HG03378 (cell line): ENCODE results near the gene MAS1L.

ENCODE experiments used
- ATAC-seq: cut with Tn5 transposase; IDR thresholded peaks from one replicate; pipeline ENCODE4 v1.9.1; 2021; ENCODE audit warnings: mild to moderate bottlenecking, moderate library complexity; ENCODE audit not compliant: unreplicated experiment

MAS1L gene

DNA sequence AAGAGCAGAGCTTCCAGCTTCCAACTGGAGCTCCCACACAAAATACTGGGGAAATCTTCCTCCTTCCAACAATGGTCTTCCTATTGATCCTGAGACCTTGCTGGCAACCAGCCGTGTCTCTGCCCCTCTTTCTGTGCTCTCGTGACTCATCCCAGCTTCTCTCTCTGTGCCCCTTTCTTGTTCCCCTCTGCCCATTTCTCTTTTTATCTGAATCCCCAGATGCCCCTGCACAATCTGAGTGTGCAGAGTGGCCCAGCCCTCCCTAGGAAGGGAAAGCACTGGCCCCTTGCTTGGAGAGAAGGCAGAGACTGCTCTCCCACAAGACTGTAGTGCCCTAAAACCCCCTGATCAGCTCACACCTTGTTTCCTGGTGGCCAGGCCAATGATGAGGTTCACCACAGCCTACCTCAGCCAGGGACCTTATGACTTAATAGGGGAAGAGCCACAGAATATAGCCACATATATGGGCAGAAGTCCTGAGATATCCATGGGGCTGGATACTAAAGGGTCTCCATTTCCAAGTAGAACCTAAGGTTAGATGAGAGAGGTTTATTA, 23.1 kb upstream of the MAS1L start:
- ATAC-seq = no peak

DNA sequence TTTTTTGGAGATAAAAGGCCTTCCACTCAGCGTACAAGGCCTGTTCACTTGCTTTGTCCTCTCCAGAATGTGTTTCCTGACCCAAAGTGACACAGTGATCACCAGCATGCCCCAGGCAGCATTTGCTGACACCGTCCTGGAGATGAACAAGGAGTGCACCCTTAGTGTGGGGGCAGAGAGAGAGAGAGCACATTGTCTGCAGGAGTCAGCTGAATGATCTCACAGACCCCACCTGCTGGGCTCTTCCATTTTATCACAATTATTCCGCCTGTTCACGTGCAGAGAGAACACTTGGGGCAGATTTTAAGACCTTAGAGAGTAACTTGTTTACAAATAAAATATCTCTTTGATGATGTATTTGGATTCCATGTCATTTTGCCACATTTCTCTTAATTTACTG, 22.4 kb upstream of the MAS1L start:
- ATAC-seq = no peak

DNA sequence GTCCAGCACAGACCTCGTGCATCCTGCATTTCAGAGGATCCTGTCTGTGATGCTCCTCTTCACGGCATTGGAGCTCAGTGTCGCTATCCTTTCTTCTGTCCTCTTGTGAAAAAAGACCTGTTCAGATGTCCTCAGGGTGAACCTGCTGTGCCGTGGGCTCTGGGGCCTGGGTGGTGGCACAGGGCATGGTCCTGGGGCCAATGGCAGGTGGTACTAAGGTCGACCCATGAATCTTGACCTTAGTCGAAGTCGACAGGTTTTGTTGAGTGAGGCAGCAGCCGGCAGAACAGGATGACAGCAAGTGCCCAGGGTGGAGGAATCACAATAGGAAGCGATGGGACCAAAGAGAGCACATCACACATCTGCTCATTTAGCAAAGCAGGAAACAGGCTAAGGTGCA, 22.0 kb upstream of the MAS1L start:
- ATAC-seq = no peak

DNA sequence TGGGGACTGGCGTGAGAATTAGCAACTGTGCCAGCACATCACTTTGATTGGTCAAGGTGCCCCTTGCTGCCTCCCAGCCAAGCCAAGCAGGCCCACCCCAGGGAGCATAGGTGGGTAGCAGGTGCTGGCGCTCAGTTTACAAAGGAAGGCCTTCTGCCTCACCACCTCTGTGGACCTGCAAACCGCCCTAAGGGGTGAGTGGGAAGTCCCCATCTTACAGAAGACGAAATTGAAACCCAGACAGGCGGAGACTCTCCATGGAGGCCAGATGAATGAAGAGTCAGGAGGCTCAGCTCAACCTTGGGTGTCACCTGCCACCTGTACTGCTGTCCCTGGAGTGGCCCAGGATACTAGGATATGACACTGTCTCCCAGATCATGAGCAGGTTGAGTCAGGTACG, 21.5 kb upstream of the MAS1L start:
- ATAC-seq = peak; percentile 75

DNA sequence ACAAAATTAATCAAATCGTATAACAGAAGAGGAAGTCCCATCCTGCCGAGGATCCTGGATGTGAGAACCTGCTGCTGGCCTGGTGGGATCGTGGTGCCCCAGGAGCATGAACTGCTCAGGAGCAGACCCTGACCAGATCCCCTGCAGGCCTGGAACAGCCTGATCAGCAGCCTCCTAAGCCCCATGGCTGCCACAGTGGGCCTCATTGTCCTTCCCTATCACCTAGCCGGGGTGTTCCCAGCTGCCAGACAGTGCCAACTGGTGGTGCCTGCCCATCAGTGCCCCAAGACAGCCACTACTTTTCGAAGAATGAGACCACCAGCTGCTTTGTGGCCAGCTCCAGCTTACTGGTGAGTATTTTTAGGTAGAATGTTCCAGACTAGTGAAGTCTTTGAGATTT, 19.6 kb upstream of the MAS1L start:
- no peak for ATAC-seq

DNA sequence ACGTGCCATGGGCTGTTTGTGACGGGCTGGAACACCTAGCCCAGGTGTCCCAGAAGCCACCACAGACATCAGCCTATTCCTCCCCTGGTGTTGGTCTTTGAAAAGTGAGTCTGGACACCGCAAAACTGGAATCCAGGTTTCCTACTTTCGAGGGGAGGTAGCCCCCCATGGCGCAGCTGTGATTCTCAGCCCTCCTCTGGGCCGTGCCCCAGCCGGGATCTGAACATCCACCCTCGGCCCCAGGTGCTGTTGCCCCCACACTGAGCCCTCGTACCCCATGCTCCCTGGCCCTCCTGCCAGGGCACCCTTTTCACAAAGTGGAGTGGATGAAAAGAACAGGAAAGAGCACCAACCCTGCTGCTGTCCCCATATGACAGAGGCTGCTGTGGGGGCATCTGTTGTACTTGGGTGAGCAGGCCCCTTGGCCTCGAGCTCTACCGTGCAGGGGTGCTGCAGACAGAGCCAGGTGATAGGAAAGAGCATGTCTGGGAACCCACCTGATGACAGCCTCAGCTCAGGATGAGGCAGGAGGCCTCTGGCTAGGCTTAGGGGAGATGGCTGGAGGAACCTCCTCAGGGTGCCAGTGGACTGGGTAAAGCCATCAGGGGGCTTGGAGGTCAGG, 18.8 kb upstream of the MAS1L start:
- ATAC-seq = no peak

DNA sequence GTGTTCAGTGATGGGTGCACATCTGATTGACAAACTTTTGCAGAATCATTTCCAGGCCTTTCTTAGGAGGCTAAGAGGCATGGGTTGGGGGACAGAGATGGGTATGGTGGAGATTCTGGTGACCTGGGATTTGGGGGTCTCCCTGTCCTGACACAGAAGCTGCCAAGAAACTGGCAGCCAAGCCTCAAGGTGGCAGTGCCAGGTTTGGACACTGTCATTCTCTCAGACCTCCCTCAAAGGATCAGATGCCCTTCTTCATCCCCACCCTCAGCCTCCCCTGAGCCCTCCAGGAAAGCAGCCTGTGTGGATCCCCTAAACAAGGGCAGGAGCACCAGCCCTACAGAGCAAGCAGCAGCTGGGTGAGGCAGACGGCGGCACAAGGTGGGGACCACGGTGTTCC, 18.1 kb upstream of the MAS1L start:
- ATAC-seq = no peak

DNA sequence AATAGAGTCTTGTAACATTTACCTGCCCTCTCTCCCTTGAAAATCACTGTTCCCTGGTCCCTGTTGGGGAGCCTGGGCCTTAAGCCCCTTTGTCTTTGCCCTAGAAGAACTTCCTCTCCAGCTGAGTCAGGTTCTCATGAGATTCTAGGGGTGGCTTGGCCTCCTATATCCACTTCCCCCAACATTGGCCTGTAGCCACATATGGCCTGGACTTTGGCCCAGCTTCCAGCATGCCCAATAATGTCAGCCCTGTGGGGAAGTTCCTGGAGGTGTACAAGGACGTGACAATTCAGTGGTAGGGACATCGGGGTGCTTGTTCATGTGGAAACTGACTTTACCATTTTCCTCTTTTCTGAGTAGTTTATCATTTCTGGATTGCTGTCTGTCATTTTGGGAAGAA, 17.2 kb upstream of the MAS1L start:
- ATAC-seq = no peak

DNA sequence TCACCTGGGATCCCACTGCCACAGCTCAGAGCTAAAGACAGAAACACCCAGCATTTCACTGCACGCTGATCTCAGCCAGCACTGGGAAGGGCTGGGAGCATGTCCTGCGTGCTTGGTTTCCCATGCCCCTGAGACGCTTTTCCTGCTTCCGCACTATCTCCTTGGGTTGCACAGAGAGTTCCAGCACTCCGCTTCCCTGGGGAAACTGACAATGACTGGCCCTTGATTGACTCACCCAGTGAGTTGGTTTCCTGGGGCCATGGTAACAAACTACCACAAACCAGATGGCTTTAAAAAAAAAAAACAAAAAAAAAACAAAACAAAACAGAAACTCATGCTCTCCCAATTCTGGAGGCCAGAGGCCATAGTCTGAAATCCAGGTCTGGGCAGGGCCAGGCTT, 14.8 kb upstream of the MAS1L start:
- ATAC-seq = no peak

DNA sequence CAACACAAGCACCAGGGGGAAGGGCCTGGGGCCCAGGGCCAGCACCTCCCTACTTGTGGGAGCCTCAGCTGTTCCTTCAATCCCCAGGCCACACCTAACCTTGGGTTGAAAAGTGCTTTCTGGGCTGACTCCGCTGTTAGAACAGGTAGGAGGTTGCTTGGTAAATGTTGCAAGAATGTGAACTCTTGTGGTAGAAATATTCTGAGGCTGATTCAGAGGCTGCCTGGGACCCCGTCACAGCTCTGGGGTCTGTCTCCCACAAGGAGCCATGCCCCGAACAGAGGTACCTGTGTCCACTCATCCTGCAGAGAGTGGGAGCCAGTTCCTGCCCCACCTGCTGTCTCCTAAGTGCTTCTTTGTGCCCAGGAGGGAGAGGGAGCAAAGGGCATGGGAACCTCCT, 14.4 kb upstream of the MAS1L start:
- ATAC-seq = no peak

DNA sequence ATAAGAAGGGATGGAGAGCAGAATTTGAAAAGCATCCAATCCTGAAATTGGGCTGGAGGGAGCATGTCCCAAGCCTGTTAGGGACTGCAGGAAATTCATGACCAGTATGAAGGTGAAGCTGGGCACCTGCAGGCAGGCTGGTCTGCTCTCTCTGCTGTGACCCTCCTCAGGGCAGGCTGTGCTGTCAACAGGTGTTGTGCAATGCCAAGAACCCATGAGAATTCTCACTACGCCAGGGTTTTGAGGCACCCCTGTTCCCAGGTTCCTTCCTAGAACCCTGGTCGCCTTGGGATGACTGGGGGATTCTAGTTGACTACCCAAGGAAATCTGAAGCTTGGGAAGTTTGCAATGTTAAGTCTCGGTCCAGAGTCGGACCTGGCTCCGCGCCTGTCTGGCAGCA, 13.3 kb upstream of the MAS1L start:
- no peak for ATAC-seq

DNA sequence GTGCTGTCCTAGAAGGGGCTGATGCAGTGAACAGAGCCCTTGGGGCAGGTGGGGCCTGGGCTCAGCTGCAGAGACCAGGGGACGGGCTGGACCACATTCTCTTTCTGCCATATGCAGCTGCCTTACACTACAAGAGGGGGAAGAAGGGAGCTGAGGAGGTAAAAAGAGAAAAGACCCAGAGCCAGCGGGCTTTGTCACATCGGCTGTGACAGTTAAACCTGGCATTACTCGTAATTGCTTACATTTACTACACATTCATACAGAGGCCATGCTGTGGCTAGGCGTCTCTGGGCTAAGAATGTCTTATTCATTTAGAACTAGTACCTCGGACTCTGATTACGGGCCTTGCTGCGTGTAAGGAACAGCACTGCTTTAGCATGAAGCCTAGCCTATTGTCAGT, 12.8 kb upstream of the MAS1L start:
- no peak for ATAC-seq

DNA sequence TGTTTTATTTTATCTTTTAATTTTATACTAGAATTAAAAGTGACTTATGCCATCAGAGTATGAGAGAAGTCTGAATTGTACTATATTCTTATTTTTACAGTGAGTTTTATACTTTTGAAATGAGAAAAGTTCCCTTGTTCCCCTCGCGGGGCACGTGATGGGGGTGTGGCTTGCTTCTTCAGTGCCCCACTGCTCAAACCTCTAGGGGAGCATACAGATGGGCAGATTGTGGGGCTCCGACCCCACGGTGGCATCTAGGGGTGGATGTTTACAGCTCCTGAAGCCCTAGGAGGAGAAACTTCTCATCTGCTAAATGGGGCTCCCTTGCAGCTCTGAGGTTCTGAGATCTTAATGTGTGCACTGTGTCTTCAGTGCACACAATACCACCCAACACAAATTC, 11.9 kb upstream of the MAS1L start:
- ATAC-seq = no peak

DNA sequence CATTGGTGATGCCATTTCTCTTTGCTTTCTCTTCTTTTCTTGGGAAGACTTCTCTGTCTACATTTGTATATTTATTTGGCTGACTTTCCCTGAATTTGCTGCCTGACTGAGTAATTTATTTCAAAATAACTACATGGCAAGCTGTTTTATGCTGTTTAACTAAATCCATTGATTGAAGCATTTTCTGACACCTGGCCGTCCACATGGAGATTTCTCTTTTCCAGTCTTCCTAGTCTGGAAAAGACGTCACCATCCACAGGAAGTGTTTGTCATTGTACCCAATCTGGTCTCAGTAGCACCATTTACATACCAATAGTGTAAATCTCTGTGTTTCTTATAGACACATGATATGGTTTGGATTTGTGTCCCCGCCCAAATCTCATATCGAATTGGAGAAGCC, 9.2 kb upstream of the MAS1L start:
- no peak for ATAC-seq

DNA sequence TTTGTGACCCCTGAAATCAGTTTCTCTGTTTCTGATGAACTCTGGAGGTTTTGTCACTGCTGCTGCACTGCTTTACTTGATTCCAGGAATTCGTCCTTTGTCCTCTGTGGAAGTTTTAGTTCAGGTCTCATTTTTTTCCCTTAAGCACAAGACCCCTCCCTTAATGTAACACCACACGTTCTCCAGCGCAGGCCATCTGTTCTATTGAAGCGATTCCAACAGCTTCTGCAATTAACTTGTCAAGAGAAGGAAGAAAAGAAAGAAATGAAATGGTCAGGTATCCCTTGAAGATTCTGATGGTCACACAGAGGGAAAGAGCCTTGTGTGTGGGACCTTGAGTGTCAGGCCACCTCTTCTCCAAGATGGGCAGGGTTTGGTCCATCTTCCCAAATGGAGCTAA, 7.8 kb upstream of the MAS1L start:
- ATAC-seq = no peak

DNA sequence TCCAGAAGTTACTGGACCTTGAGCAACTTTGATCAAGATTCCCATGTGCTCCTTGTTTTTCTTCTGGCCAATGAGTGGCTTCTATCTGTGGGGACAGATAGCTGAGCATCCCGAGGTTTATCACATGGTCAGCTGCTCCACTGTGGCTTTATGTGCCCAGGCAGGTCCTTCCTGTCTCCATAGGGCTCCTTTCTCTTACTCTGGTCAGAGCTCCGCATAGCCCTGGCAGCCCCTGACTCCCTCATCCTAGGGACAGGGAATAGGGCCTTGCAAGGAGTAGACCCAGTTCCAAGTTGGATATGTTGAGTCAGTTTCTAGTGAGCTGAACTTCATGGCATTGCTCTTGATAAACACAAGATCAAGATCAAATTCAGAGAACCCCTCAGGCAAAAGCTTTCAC, 6.4 kb upstream of the MAS1L start:
- no peak for ATAC-seq

DNA sequence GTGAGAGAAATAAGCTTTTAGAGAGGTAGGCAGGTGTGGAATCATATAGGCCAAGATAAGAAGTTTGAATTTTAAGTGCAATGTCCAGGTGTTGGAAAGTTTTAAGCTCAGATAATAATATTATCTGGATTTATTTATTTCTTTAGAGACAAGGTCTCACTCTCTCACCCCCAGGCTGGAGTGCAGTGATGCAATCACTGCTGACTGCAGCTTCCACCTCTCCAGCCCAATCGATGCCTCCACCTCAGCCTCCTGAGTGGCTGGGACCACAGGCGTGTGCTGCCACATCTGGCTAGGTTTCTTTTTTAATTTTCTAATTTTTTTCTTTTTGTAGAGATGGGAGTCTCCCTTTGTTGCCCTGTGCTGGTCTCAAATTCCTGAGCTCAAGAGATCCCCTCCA, 5.5 kb upstream of the MAS1L start:
- ATAC-seq = no peak

DNA sequence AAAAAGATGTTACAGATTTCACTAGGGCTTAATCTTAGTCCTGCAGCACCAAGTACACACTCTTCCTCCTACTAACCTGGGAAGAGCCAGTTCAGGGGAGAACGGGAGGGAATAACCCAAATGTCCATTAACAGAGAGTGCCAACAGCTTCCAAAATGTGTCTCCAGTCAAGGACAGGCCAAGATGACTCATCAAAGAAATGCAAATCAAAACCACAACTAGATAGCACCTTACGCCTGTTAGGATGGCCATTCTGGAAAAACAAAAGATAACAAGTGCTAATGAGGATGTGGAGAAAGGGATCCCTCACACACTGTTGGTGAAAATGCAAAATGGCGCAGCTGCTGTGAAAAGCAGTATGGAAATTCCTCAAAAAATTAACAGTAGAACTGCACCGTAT, 3.8 kb upstream of the MAS1L start:
- no peak for ATAC-seq

DNA sequence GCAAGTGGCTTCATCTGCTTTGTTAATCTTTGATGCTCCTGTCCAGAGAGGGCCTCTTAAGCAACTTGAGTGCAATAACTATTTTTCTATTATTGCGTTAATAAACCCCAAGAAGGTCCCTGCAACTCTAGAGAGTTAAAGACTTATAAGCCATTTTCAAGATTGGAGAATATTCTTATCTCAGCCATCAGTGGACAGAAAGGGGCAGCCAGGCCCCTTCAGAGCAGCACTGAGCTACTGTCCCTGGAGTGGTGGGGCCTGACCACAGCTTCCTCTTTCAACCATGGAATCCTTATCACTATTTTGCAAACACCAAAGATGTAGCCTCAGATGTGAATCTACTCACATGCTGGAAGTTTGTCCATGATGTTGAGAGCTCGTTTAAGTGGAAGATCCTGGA, 2.8 kb upstream of the MAS1L start:
- ATAC-seq = no peak

DNA sequence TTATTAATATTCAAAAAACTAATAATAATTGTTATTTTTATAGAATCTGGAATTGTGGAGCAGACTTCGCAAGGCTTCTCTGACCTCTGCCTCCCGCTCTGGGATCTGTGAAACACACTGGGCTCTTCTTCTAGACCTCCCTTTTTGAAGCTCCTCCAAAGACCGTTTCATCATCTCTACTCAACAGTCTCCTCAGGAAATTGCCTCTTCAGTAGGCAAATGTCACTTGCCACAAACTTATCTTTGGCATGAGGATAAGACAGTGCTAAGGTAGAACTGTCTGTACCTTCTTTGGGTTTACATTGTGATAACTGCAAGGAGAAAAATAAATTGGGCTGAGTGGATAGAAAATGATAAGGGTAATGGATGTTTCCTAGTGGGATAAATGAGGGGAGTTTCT, 2.3 kb upstream of the MAS1L start:
- no peak for ATAC-seq

DNA sequence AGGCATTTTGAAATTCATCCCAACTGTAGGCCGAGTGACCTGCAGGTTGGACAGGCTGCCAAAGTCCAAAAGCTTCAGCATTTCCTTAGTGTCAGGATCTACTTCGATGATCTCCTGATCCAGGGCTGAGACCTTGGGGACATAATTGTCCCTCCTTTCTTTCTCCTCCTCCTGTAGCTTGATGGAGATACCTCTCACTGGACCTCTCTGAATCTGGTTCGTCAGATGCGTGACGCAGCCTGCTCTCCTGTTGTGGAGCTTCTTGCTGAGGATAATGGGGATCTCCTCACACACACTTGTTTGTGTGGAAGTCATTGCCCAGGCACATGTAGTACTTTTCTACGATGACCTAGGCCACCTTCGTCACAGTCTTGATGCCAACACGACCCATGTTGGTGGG, 1.5 kb upstream of the MAS1L start:
- ATAC-seq = no peak

DNA sequence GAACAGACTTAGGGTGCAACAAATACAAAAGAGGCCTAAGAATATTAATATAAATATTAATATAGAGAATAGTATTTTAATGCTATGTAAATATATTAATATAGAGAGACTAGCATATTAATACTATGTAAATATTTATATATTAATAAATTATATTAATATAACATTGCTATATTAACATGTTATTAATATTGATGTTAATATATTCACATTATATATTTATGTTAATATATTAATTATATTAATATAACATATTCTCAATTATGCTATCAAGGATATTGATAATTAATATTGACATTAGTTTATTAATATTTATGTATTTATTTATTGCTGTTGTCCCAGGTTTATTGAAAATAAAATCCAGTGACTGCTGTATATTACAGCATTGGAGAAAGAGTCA, 1.1 kb upstream of the MAS1L start:
- no peak for ATAC-seq

DNA sequence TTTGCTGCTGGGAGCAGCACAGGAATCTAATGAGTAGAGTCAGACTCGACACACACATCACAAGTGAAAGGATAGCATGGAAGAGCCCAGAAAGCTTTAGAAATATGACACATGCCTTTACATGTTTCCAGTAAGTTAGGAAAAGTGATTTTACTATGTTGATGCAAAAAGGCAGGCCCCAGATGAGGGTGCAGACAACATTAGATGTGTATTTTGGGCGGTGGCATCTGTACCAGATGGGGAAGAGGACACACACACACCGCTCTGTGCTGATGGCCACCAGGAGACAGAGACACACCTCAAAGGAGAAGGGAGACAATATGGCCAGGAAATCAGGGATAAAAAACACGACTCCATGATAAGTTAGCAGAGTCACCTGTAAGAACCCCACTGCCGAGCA, 625 bp downstream of the MAS1L start:
- no peak for ATAC-seq
